ENCODE measurements around the gene MYOM3. TPM values are rescaled to one million over a fixed set of nuclear protein-coding genes. Genes with fewer than 3 reads are reported as not detected.

Gene MYOM3
- total RNA-seq, 3 donors from 2014 or later (not counting 1 experiment from before 2014, with no cell fraction given) = 0.08 TPM; not detected in 2

DNA sequence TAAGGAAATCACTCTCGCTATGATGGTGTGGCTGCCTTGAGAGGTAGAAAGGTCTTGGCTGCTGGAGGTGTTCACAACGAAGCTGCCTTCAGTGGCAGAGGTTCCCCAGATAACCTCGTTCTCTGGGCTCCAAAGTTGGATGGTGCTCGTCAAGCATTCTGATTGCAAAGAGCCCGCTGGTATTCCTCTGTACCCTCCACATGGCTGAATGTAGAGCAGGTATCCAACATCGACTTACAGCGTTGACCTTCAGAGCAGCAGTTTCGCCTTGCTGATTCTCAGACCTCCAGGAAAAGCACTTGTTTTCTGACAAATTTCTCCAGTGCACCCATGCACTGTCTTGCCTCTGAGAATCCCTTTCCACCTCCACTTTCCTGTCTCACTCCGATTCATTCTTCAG lies 35.3 kb upstream of the MYOM3 start:
- DNase-seq = no peak
- TF ChIP-seq CTCF (IDR thresholded peaks at IDR 0.05) = no peak

GRCh38 chr1:24142546-24143534 lies 30.9 kb upstream of the MYOM3 start, which contains the start of gene IL22RA1:
IL22RA1 (minus strand) TSS chr1:24143140; CDS start chr1:24143082, 58 bp downstream.
- Histone ChIP-seq H3K4me1 (ENCODE audit: control insufficient read depth, insufficient read depth, low read length) (no peaks in the 10 kb centered on the region), H3K27me3 (ENCODE audit: control insufficient read depth, insufficient read depth, low read length) (no peaks in the 10 kb centered on the region), H3K9me3 (ENCODE audit: control insufficient read depth, insufficient read depth, low read length) (no peaks in the 10 kb centered on the region), H3K4me3 (ENCODE audit: low read length) (no peak within 1 kb of the TSS), H3K27ac (ENCODE audit: low read length) (no peak within 1 kb of the TSS), H3K36me3 (ENCODE audit: control insufficient read depth, insufficient read depth, low read length) (no peaks in the 10 kb centered on the region)
- intact Hi-C loops (cut with micrococcal nuclease) = no loop called here
- TF ChIP-seq CTCF (IDR thresholded peaks at IDR 0.05) = no peak
- DNase-seq = no peak
- Mint-ChIP-seq H3K36me3 (no peaks in the 10 kb centered on the region), H3K27ac (no peak within 1 kb of the TSS), H3K4me3 (no peak within 1 kb of the TSS), H3K9me3 (no peaks in the 10 kb centered on the region), H3K4me1 (peaks cover 7 to 11% of the 10 kb centered on the region in 2 donors), H3K27me3 (ENCODE audit: low read depth in 2 of 2) (peaks cover 6 to 13% of the 10 kb centered on the region in 2 donors)
- 82% methylated on average over 22 of the region's 22 CpGs for WGBS (ENCODE audit: insufficient coverage)
- ATAC-seq = no peak

More for the DNA sequence above, 35.3 kb upstream of the MYOM3 start:
- Histone ChIP-seq H3K4me3 (ENCODE audit: low read length) (no peak overlapping the region), H3K36me3 (ENCODE audit: control insufficient read depth, insufficient read depth, low read length) (no peaks in the 10 kb centered on the region), H3K27ac (ENCODE audit: low read length) (no peak overlapping the region), H3K9me3 (ENCODE audit: control insufficient read depth, insufficient read depth, low read length) (no peaks in the 10 kb centered on the region), H3K4me1 (ENCODE audit: control insufficient read depth, insufficient read depth, low read length) (peaks cover 9% of the 10 kb centered on the region), H3K27me3 (ENCODE audit: control insufficient read depth, insufficient read depth, low read length) (peaks cover 7% of the 10 kb centered on the region)
- intact Hi-C loops (cut with micrococcal nuclease) = no loop called here
- no peaks in the 10 kb centered on the region for H3K9me3 Mint-ChIP-seq
- no peaks in the 10 kb centered on the region for H3K36me3 Mint-ChIP-seq
- H3K27me3 Mint-ChIP-seq (ENCODE audit: low read depth in 2 of 2) = peaks cover 25 to 38% of the 10 kb centered on the region in 2 donors
- 96% methylated on average over 9 of the region's 9 CpGs for WGBS (ENCODE audit: insufficient coverage)
- peaks cover 8 to 9% of the 10 kb centered on the region in 2 donors for H3K4me1 Mint-ChIP-seq
- no peak overlapping the region for H3K4me3 Mint-ChIP-seq
- ATAC-seq = no peak
- no peak overlapping the region for H3K27ac Mint-ChIP-seq

GRCh38 chr1:24141311-24141997 lies 29.5 kb upstream of the MYOM3 start:
- no peak overlapping the region for H3K4me3 ChIP-seq (ENCODE audit: low read length)
- no peaks in the 10 kb centered on the region for H3K36me3 Mint-ChIP-seq
- intact Hi-C loops (cut with micrococcal nuclease) = no loop called here
- H3K4me1 ChIP-seq (ENCODE audit: control insufficient read depth, insufficient read depth, low read length) = no peaks in the 10 kb centered on the region
- no peaks in the 10 kb centered on the region for H3K36me3 ChIP-seq (ENCODE audit: control insufficient read depth, insufficient read depth, low read length)
- H3K9me3 ChIP-seq (ENCODE audit: control insufficient read depth, insufficient read depth, low read length) = no peaks in the 10 kb centered on the region
- no peak overlapping the region for H3K27ac Mint-ChIP-seq
- H3K27me3 Mint-ChIP-seq (ENCODE audit: low read depth in 2 of 2) = peaks cover 2 to 13% of the 10 kb centered on the region in 2 donors
- 95% methylated on average over 10 of the region's 10 CpGs for WGBS (ENCODE audit: insufficient coverage)
- no peak for ATAC-seq
- H3K4me1 Mint-ChIP-seq = peaks cover 7 to 11% of the 10 kb centered on the region in 2 donors
- H3K27me3 ChIP-seq (ENCODE audit: control insufficient read depth, insufficient read depth, low read length) = no peaks in the 10 kb centered on the region
- no peak overlapping the region for H3K4me3 Mint-ChIP-seq
- DNase-seq = no peak
- TF ChIP-seq CTCF (IDR thresholded peaks at IDR 0.05) = no peak
- no peaks in the 10 kb centered on the region for H3K9me3 Mint-ChIP-seq
- no peak overlapping the region for H3K27ac ChIP-seq (ENCODE audit: low read length)
